K562 (cell line): ENCODE measurements around the gene PSAT1.

ENCODE experiments used
- ELF4 ChIP-seq: fragments of 450-650 bp; formaldehyde crosslinking; IDR thresholded peaks from 2 replicates; pipeline ENCODE4 v1.4.0; 2022; ENCODE audit warnings: missing genetic modification characterization
- ETV6 ChIP-seq, 3 experiments: fragments of 150-350 bp in 1 of 3; sonication (generic) in 1 of 3; formaldehyde crosslinking in 1 of 3; IDR thresholded peaks; 2 replicates each; pipeline versions ENCODE4 v1.6.1 to v1.8.0; 2014 to 2022; ENCODE audit warnings: borderline replicate concordance in 2 of 3, low read depth in 2 of 3, antibody characterized with exemption in 1 of 3, low read length in 1 of 3, mild to moderate bottlenecking in 1 of 3, missing genetic modification reagents in 1 of 3
- FOXK2 ChIP-seq, 2 experiments: fragments of 450-650 bp; IDR thresholded peaks in 1 of 2; conservative IDR thresholded peaks in 1 of 2; 2 replicates each; pipeline ENCODE4 v1.6.1; 2016; ENCODE audit warnings: low read depth in 2 of 2, mild to moderate bottlenecking in 1 of 2
- HCFC1 ChIP-seq: IDR thresholded peaks from 2 replicates; pipeline ENCODE4 v1.6.1; 2012; ENCODE audit warnings: low read depth, low read length, improper control_type of control experiment
- SIN3B ChIP-seq: fragments of 450-650 bp; IDR thresholded peaks from 2 replicates; pipeline ENCODE4 v1.6.1; 2017; ENCODE audit warnings: low read depth, mild to moderate bottlenecking, moderate library complexity
- YY1 ChIP-seq, 3 experiments: IDR thresholded peaks; 2 replicates each; pipeline ENCODE4 v1.6.1; 2011; ENCODE audit warnings: low read length in 2 of 3, mild to moderate bottlenecking in 2 of 3, moderate library complexity in 2 of 3, borderline replicate concordance in 1 of 3, control low read depth in 1 of 3, low read depth in 1 of 3; ENCODE audit not compliant: insufficient read depth in 3 of 3, insufficient replicate concordance in 2 of 3, control insufficient read depth in 1 of 3, insufficient read length in 1 of 3; ENCODE audit errors: extremely low read depth in 1 of 3
- ZFP30 ChIP-seq: fragments of 250-450 bp; sonication (Bioruptor Pico); IDR thresholded peaks from 2 replicates; pipeline ENCODE4 v1.8.0; 2022; ENCODE audit warnings: moderate library complexity, mild to moderate bottlenecking, inconsistent platforms, borderline replicate concordance
- ZNF780A ChIP-seq: fragments of 250-450 bp; sonication (Bioruptor Pico); IDR thresholded peaks from 2 replicates; pipeline ENCODE4 v1.5.0; 2021; ENCODE audit warnings: mild to moderate bottlenecking
- TF ChIP-seq, protein P1 (sequence below), 2 experiments: IDR thresholded peaks; 2 replicates each; pipeline ENCODE4 v1.6.1; 2011; ENCODE audit warnings: borderline replicate concordance in 1 of 2, control low read depth in 1 of 2, low read depth in 1 of 2, low read length in 1 of 2, mild to moderate bottlenecking in 1 of 2, mixed read lengths in 1 of 2, moderate library complexity in 1 of 2; ENCODE audit not compliant: insufficient read depth in 1 of 2, insufficient read length in 1 of 2, poor library complexity in 1 of 2, severe bottlenecking in 1 of 2; ENCODE audit errors: extremely low read depth in 1 of 2
- TF ChIP-seq, protein P2 (sequence below), 3 experiments: IDR thresholded peaks in 2 of 3; conservative IDR thresholded peaks in 1 of 3; 2 replicates each; pipeline ENCODE4 v1.5.1; 2011 to 2012; ENCODE audit warnings: low read length in 3 of 3, mild to moderate bottlenecking in 3 of 3, control low read depth in 2 of 3, improper control_type of control experiment in 1 of 3, inconsistent platforms in 1 of 3, low read depth in 1 of 3, mixed read lengths in 1 of 3, moderate library complexity in 1 of 3; ENCODE audit not compliant: insufficient read depth in 2 of 3
- TF ChIP-seq, protein P3 (sequence below), 2 experiments: fragments of 450-650 bp in 1 of 2; IDR thresholded peaks; 2 replicates each; pipeline ENCODE4 v1.6.1; 2011 to 2017; ENCODE audit warnings: low read depth in 2 of 2, antibody characterized with exemption in 1 of 2, borderline replicate concordance in 1 of 2, low read length in 1 of 2, mild to moderate bottlenecking in 1 of 2, mixed read lengths in 1 of 2; ENCODE audit not compliant: control insufficient read depth in 1 of 2

DNA sequence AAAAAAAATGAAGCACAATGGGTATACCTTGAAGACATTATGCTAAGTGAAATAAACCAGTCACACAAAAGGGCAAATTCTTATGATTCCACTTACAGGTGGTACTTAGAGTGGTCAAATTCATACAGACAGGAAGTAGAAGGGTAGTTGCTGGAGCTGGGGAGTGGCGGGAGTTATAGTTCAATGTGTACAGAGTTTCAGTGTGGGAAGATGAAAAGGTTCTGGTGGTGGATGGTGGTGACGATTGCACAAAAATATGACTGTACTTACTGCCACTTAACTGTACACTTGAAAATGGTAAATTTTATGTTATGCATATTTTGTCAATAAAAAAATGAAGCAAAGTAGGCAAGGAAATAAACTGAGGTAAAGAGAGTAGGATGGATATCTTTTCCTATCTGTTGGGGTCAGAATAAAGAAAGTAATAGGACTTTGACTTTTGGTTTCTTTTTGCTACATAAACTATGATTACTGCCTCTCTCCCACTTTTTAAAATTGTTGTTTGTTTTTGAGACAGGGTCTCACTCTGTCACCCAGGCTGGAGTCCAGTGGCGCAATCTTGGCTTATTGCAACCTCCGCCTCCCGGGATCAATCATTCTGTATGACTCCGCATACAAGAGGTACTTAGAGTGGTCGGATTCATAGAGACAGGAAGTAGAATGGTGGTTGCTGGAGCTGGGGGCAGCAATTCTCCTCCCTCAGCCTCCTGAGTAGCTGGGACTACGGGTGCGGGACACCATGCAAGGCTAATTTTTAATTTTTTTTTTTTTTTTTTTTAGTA is 4.0 kb upstream of the PSAT1 start:
- TF ChIP-seq, protein P1, sequence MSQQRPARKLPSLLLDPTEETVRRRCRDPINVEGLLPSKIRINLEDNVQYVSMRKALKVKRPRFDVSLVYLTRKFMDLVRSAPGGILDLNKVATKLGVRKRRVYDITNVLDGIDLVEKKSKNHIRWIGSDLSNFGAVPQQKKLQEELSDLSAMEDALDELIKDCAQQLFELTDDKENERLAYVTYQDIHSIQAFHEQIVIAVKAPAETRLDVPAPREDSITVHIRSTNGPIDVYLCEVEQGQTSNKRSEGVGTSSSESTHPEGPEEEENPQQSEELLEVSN (IDR thresholded peaks at IDR 0.05; ENCODE audit: borderline replicate concordance in 1 of 2, extremely low read depth in 1 of 2, insufficient read depth in 1 of 2, insufficient read length in 1 of 2, low read depth in 1 of 2, low read length in 1 of 2, poor library complexity in 1 of 2, severe bottlenecking in 1 of 2), result no peak
- TF ChIP-seq SIN3B (no peak), YY1 (IDR thresholded peaks at IDR 0.05; ENCODE audit: borderline replicate concordance in 1 of 3, control insufficient read depth in 1 of 3, extremely low read depth in 1 of 3, insufficient read depth in 3 of 3, insufficient read length in 1 of 3, insufficient replicate concordance in 2 of 3, low read depth in 1 of 3, low read length in 2 of 3) (no peak), ZNF780A (CRISPR knock-in tag) (no peak), ETV6 (IDR thresholded peaks at IDR 0.05; ENCODE audit: borderline replicate concordance in 1 of 2, low read depth in 2 of 2, low read length in 1 of 2) (no peak), ETV6 (CRISPR knock-in tag; IDR thresholded peaks at IDR 0.05; ENCODE audit: borderline replicate concordance) (no peak), FOXK2 (conservative IDR thresholded peaks at IDR 0.05 in 1 of 2, IDR thresholded peaks at IDR 0.05 in 1 of 2; ENCODE audit: low read depth in 2 of 2) (no peak), ELF4 (CRISPR knock-in tag) (no peak), HCFC1 (no peak), ZFP30 (CRISPR knock-in tag) (no peak)
- TF ChIP-seq, protein P2, sequence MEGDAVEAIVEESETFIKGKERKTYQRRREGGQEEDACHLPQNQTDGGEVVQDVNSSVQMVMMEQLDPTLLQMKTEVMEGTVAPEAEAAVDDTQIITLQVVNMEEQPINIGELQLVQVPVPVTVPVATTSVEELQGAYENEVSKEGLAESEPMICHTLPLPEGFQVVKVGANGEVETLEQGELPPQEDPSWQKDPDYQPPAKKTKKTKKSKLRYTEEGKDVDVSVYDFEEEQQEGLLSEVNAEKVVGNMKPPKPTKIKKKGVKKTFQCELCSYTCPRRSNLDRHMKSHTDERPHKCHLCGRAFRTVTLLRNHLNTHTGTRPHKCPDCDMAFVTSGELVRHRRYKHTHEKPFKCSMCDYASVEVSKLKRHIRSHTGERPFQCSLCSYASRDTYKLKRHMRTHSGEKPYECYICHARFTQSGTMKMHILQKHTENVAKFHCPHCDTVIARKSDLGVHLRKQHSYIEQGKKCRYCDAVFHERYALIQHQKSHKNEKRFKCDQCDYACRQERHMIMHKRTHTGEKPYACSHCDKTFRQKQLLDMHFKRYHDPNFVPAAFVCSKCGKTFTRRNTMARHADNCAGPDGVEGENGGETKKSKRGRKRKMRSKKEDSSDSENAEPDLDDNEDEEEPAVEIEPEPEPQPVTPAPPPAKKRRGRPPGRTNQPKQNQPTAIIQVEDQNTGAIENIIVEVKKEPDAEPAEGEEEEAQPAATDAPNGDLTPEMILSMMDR (IDR thresholded peaks at IDR 0.05 in 2 of 3, conservative IDR thresholded peaks at IDR 0.05 in 1 of 3; ENCODE audit: insufficient read depth in 2 of 3, low read depth in 1 of 3, low read length in 3 of 3), result no peak
- TF ChIP-seq, protein P3, sequence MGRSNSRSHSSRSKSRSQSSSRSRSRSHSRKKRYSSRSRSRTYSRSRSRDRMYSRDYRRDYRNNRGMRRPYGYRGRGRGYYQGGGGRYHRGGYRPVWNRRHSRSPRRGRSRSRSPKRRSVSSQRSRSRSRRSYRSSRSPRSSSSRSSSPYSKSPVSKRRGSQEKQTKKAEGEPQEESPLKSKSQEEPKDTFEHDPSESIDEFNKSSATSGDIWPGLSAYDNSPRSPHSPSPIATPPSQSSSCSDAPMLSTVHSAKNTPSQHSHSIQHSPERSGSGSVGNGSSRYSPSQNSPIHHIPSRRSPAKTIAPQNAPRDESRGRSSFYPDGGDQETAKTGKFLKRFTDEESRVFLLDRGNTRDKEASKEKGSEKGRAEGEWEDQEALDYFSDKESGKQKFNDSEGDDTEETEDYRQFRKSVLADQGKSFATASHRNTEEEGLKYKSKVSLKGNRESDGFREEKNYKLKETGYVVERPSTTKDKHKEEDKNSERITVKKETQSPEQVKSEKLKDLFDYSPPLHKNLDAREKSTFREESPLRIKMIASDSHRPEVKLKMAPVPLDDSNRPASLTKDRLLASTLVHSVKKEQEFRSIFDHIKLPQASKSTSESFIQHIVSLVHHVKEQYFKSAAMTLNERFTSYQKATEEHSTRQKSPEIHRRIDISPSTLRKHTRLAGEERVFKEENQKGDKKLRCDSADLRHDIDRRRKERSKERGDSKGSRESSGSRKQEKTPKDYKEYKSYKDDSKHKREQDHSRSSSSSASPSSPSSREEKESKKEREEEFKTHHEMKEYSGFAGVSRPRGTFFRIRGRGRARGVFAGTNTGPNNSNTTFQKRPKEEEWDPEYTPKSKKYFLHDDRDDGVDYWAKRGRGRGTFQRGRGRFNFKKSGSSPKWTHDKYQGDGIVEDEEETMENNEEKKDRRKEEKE (IDR thresholded peaks at IDR 0.05; ENCODE audit: borderline replicate concordance in 1 of 2, control insufficient read depth in 1 of 2, low read depth in 2 of 2, low read length in 1 of 2), result no peak
